GM21447 (cell line): ENCODE results near the gene DUSP22.
A peak's percentile ranks its signal among the peaks of the same experiment; 100 is the strongest.
"Not testable (repeated sequence)": the region's sequence is repeated elsewhere in the genome, so short reads cannot be mapped to it uniquely, and the experiment has no call there.

Source experiments
- ATAC-seq: cut with Tn5 transposase; IDR thresholded peaks from one replicate; pipeline ENCODE4 v1.9.1; 2021; ENCODE audit not compliant: unreplicated experiment

The DUSP22 gene

GRCh38 chr6:322940-323729 lies 30.8 kb downstream of the DUSP22 start:
- no peak for ATAC-seq

GRCh38 chr6:323730-324088 lies 31.4 kb downstream of the DUSP22 start:
- no peak for ATAC-seq

GRCh38 chr6:324116-324728 lies 31.9 kb downstream of the DUSP22 start:
- ATAC-seq, result no peak

GRCh38 chr6:324729-325125 lies 32.4 kb downstream of the DUSP22 start:
- no peak for ATAC-seq

- ATAC-seq, result not testable (repeated sequence)
Measured at GRCh38 chr6:325161-325860, 33.0 kb downstream of the DUSP22 start.

- not testable (repeated sequence) for ATAC-seq
Measured at GRCh38 chr6:326066-326465, 33.8 kb downstream of the DUSP22 start.

GRCh38 chr6:326896-327537 lies 34.7 kb downstream of the DUSP22 start:
- ATAC-seq, result no peak

GRCh38 chr6:327538-328116 lies 35.3 kb downstream of the DUSP22 start:
- ATAC-seq, result no peak

GRCh38 chr6:328136-328670 lies 35.9 kb downstream of the DUSP22 start:
- ATAC-seq, result peak; percentile 74

GRCh38 chr6:328924-329323 lies 36.6 kb downstream of the DUSP22 start:
- no peak for ATAC-seq

- ATAC-seq, result no peak
Measured at GRCh38 chr6:329888-330691, 37.8 kb downstream of the DUSP22 start.

GRCh38 chr6:330948-331347 lies 38.7 kb downstream of the DUSP22 start:
- ATAC-seq, result no peak

- peak; percentile 49 for ATAC-seq
Measured at GRCh38 chr6:331622-332521, 39.6 kb downstream of the DUSP22 start.

GRCh38 chr6:332671-333070 lies 40.4 kb downstream of the DUSP22 start:
- ATAC-seq, result no peak

GRCh38 chr6:333379-334002 lies 41.2 kb downstream of the DUSP22 start:
- no peak for ATAC-seq

- ATAC-seq, result no peak
Measured at GRCh38 chr6:334536-335510, 42.5 kb downstream of the DUSP22 start.

GRCh38 chr6:335572-335971 lies 43.3 kb downstream of the DUSP22 start:
- no peak for ATAC-seq
